ENCODE measurements around the gene DNAJC13. TPM values are rescaled to one million over a fixed set of nuclear protein-coding genes. Genes with fewer than 3 reads are reported as not detected.

Gene DNAJC13
- total and polyA plus RNA-seq, 2 of the 8 experiments (the other 6 are each of a cell fraction or from before 2014, with no cell fraction given), result 7.9 to 28.8 TPM

DNA sequence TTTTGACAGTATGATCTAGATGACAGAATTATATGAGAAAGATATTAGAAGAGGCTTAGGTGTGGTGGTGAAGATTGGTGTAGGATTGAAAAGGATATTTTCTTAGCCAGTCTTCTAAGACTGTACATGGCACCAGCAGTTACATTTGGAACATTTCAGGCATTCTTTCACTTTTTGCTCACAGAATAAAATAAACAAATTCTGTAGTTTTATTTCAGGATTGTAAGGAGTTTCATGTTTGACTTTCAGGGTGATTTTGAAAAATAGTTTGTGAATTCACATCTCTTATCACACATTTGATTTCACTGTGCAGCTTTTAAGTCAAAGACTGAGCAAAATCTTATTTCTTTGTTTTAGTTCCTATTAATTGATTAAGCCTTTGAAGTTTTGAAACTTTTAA is 27.1 kb downstream of the DNAJC13 start:
- no peak overlapping the region for H2BK15ac ChIP-seq (ENCODE audit: low read length)
- no peak overlapping the region for H4K8ac ChIP-seq (ENCODE audit: extremely low read depth, insufficient read depth, low read length)
- no peaks in the 10 kb centered on the region for H3K9me3 ChIP-seq (ENCODE audit: insufficient read depth in 2 of 2, low read depth in 1 of 2, low read length in 1 of 2)
- no peak overlapping the region for H2BK5ac ChIP-seq (ENCODE audit: low read depth, low read length)
- H3K4me3 ChIP-seq (ENCODE audit: extremely low read depth in 1 of 4, insufficient read depth in 2 of 4, low read depth in 3 of 4, low read length in 4 of 4), result no peak overlapping the region
- H3K27me3 ChIP-seq (replicated peaks in 1 of 4; ENCODE audit: control insufficient read depth in 3 of 4, extremely low read depth in 1 of 4, insufficient read depth in 3 of 4, low read length in 3 of 4), result no peaks in the 10 kb centered on the region
- no peak overlapping the region for H3K23ac ChIP-seq (ENCODE audit: insufficient read length)
- no peak overlapping the region for H4K5ac ChIP-seq (ENCODE audit: insufficient read length, low read depth, low read length)
- no peak overlapping the region for H3K9ac ChIP-seq (replicated peaks in 1 of 4; ENCODE audit: extremely low read depth in 1 of 4, low read depth in 3 of 4, low read length in 3 of 4)
- H3K4me2 ChIP-seq (ENCODE audit: insufficient read depth in 1 of 2, low read depth in 2 of 2, low read length in 2 of 2), result no peak overlapping the region
- H2AK5ac ChIP-seq (ENCODE audit: low read depth, low read length), result no peak overlapping the region
- H2AFZ ChIP-seq (ENCODE audit: low read length), result no peak overlapping the region
- no peak overlapping the region for H2BK20ac ChIP-seq (ENCODE audit: low read length)
- peaks cover 0 to 1% of the 10 kb centered on the region in 2 experiments for H4K20me1 ChIP-seq (replicated peaks in 1 of 2; ENCODE audit: control insufficient read depth in 1 of 2, insufficient read depth in 2 of 2, low read length in 2 of 2)
- H3K79me2 ChIP-seq (ENCODE audit: control insufficient read depth in 1 of 2, insufficient read depth in 2 of 2, low read length in 2 of 2), result peaks cover 0 to 13% of the 10 kb centered on the region in 2 experiments; a peak in 2 of 4 replicates
- CTCF ChIA-PET (ENCODE audit: partially characterized antibody), result interaction anchor here (1.0 kb wide), 1 partner anchor 100 kb away, joined by 3 read pairs; no protein-coding TSS in a partner anchor
- H3K56ac ChIP-seq (replicated peaks; ENCODE audit: insufficient read length, low read depth, low read length), result no peak overlapping the region
- H3K4ac ChIP-seq (replicated peaks; ENCODE audit: insufficient read length, low read depth, low read length), result no peak overlapping the region
- H3K14ac ChIP-seq (ENCODE audit: insufficient read length), result no peak overlapping the region
- H3K4me1 ChIP-seq (replicated peaks in 1 of 4; ENCODE audit: control insufficient read depth in 3 of 4, insufficient read depth in 4 of 4, low read length in 3 of 4), result no peaks in the 10 kb centered on the region
- DNase-seq (ENCODE audit: low read depth in 1 of 2, low spot score in 2 of 2) (no peak), FAIRE-seq (no peak)
- POLR2A ChIA-PET (ENCODE audit: partially characterized antibody), result no interaction called here
- no peak overlapping the region for H4K91ac ChIP-seq (replicated peaks; ENCODE audit: insufficient read length, low read length)
- no peak overlapping the region for H3K18ac ChIP-seq (ENCODE audit: extremely low read depth, low read length)
- peaks cover 0 to 7% (median under 1%) of the 10 kb centered on the region in 4 experiments; a peak in 1 of 8 replicates for H3K36me3 ChIP-seq (ENCODE audit: control insufficient read depth in 2 of 4, insufficient read depth in 4 of 4, low read length in 3 of 4)
- no peak overlapping the region for H2BK12ac ChIP-seq (ENCODE audit: low read depth, low read length)
- H2BK120ac ChIP-seq (replicated peaks; ENCODE audit: low read depth, low read length), result no peak overlapping the region
- no peaks in the 10 kb centered on the region for H3K79me1 ChIP-seq (ENCODE audit: low read depth, low read length)
- no peak overlapping the region for H3K27ac ChIP-seq (ENCODE audit: low read depth, low read length)
- no peaks in the 10 kb centered on the region for H3K23me2 ChIP-seq (ENCODE audit: low read depth, low read length)
- TF ChIP-seq RNF2 (IDR thresholded peaks at IDR 0.05; ENCODE audit: borderline replicate concordance, low read depth, low read length, missing control alignments, poor library complexity, severe bottlenecking) (no peak), JUN (IDR thresholded peaks at IDR 0.05; ENCODE audit: low read depth, low read length) (no peak), BACH1 (IDR thresholded peaks at IDR 0.05; ENCODE audit: low read length) (no peak), KDM4A (IDR thresholded peaks at IDR 0.05; ENCODE audit: low read depth, low read length, severe bottlenecking) (no peak), TEAD4 (IDR thresholded peaks at IDR 0.05; ENCODE audit: low read depth, low read length) (no peak), SIX5 (IDR thresholded peaks at IDR 0.05; ENCODE audit: low read depth, low read length) (no peak), SUZ12 (IDR thresholded peaks at IDR 0.05; ENCODE audit: low read length) (no peak), NANOG (IDR thresholded peaks at IDR 0.05; ENCODE audit: insufficient read depth, low read depth, low read length, poor library complexity, severe bottlenecking) (no peak)
- TF ChIP-seq, protein P1, sequence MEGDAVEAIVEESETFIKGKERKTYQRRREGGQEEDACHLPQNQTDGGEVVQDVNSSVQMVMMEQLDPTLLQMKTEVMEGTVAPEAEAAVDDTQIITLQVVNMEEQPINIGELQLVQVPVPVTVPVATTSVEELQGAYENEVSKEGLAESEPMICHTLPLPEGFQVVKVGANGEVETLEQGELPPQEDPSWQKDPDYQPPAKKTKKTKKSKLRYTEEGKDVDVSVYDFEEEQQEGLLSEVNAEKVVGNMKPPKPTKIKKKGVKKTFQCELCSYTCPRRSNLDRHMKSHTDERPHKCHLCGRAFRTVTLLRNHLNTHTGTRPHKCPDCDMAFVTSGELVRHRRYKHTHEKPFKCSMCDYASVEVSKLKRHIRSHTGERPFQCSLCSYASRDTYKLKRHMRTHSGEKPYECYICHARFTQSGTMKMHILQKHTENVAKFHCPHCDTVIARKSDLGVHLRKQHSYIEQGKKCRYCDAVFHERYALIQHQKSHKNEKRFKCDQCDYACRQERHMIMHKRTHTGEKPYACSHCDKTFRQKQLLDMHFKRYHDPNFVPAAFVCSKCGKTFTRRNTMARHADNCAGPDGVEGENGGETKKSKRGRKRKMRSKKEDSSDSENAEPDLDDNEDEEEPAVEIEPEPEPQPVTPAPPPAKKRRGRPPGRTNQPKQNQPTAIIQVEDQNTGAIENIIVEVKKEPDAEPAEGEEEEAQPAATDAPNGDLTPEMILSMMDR (IDR thresholded peaks at IDR 0.05; ENCODE audit: control extremely low read depth in 1 of 3, insufficient read depth in 1 of 3, low read depth in 1 of 3, low read length in 3 of 3), result no peak
